ENCODE results near the gene HDAC7.

GRCh38 chr12:47828976-47829482 is 9.3 kb upstream of the HDAC7 start:
- peak; percentile 78 for TF ChIP-seq YY1 (IDR thresholded peaks at IDR 0.05; ENCODE audit: low read depth)
- TF ChIP-seq EP300 (IDR thresholded peaks at IDR 0.05; ENCODE audit: borderline replicate concordance) = peak; percentile 68; the same call in 1 of the 2 replicates
- TF ChIP-seq TAF1 (IDR thresholded peaks at IDR 0.05; ENCODE audit: low read depth) = peak; percentile 67; the same call in 1 of the 2 replicates
- peak; percentile 78 for TF ChIP-seq ZBTB7A (IDR thresholded peaks at IDR 0.05; ENCODE audit: low read depth)
- TF ChIP-seq MAX (IDR thresholded peaks at IDR 0.05) = peak; percentile 70
